Kidney (tissue), 14 donors: Measurements from ENCODE around the gene PPARG. TPM values are rescaled to one million over a fixed set of nuclear protein-coding genes. Genes with fewer than 3 reads are reported as not detected.

Experiments used
- DNase-seq, 5 donors: peaks; one replicate each; pipeline ENCODE4 v3.0.0-alpha.2; 2013 to 2020
- FAIRE-seq: peaks from 2 replicates; lab custom pipeline; 2012; peaks lifted over from hg19 to GRCh38; lab: Jason Lieb, UNC
- H3K27ac ChIP-seq, 2 donors: one replicate each; pipeline ENCODE4 v1.7.0; 2013; ENCODE audit warnings: low read depth in 2 of 2, low read length in 2 of 2, inconsistent platforms in 1 of 2
- H3K27me3 ChIP-seq: one replicate; pipeline ENCODE4 v1.7.1; 2013; ENCODE audit warnings: low read length, inconsistent platforms; ENCODE audit not compliant: control insufficient read depth, insufficient read depth
- H3K36me3 ChIP-seq, 3 donors: one replicate each; pipeline versions ENCODE4 v1.7.0 to v1.7.1; 2013; ENCODE audit warnings: low read length in 3 of 3, control low read depth in 1 of 3, inconsistent platforms in 1 of 3; ENCODE audit not compliant: insufficient read depth in 3 of 3, control insufficient read depth in 2 of 3
- H3K4me1 ChIP-seq, 3 donors: one replicate each; pipeline versions ENCODE4 v1.7.0 to v1.7.1; 2013; ENCODE audit warnings: low read length in 3 of 3, inconsistent platforms in 1 of 3, low read depth in 1 of 3; ENCODE audit not compliant: control insufficient read depth in 2 of 3, insufficient read depth in 2 of 3
- H3K4me3 ChIP-seq, 3 donors: one replicate each; pipeline versions ENCODE4 v1.7.0 to v1.8.1; 2013; ENCODE audit warnings: low read length in 3 of 3, control low read depth in 1 of 3, inconsistent platforms in 1 of 3
- H3K9ac ChIP-seq, 3 donors: one replicate each; pipeline versions ENCODE4 v1.7.0 to v1.7.1; 2013; ENCODE audit warnings: low read length in 3 of 3, control low read depth in 1 of 3, inconsistent platforms in 1 of 3
- H3K9me3 ChIP-seq, 3 donors: one replicate each; pipeline versions ENCODE4 v1.7.0 to v1.7.1; 2013; ENCODE audit warnings: low read length in 3 of 3, control low read depth in 1 of 3, inconsistent platforms in 1 of 3; ENCODE audit not compliant: control insufficient read depth in 2 of 3, insufficient read depth in 1 of 3
- intact Hi-C: fragments of 100-400 bp; cut with DNase I; formaldehyde crosslinking; loops from one replicate; pipeline ENCODE4 v1.11.1; 2022
- polyA plus RNA-seq: library from polyadenylated mRNA; stranded (reverse); fragments of 350-450 nt; fragmentation: Illumina TruSeq; extraction: RNeasy Lipid Tissue Mini Kit (QIAGEN cat#74804); gene quantifications from one replicate; pipeline ENCODE4 v1.2.3, GENCODE V29; 2014; ENCODE audit warnings: low read depth, low replicate concordance; ENCODE audit not compliant: insufficient read depth
- total RNA-seq: library from RNA; stranded (reverse); fragmentation: NEBNext Ultra II Directional; extraction: Animal tissue kit (Norgen Biotek cat#: 25700); gene quantifications from one replicate; pipeline ENCODE4 v1.2.1, GENCODE V29; 2021
- TF ChIP-seq, protein P1 (sequence below): IDR thresholded peaks from 3 replicates; pipeline ENCODE4 v1.5.1; 2012; ENCODE audit warnings: mild to moderate bottlenecking, moderate library complexity, borderline replicate concordance; ENCODE audit not compliant: insufficient read depth; ENCODE audit errors: extremely low read depth
- donor health status: control.
- donor health status: control.
- donor health status: control.
- donor health status: control.
- donor health status: control.
- donor health status: DM: yes; HTN: yes; CAD: no.
- donor health status: Normal renal cell carcinoma (clear cell type).

Gene PPARG
- total and polyA plus RNA-seq, 2 donors from 2014 or later = 19.0 to 19.2 TPM

DNA sequence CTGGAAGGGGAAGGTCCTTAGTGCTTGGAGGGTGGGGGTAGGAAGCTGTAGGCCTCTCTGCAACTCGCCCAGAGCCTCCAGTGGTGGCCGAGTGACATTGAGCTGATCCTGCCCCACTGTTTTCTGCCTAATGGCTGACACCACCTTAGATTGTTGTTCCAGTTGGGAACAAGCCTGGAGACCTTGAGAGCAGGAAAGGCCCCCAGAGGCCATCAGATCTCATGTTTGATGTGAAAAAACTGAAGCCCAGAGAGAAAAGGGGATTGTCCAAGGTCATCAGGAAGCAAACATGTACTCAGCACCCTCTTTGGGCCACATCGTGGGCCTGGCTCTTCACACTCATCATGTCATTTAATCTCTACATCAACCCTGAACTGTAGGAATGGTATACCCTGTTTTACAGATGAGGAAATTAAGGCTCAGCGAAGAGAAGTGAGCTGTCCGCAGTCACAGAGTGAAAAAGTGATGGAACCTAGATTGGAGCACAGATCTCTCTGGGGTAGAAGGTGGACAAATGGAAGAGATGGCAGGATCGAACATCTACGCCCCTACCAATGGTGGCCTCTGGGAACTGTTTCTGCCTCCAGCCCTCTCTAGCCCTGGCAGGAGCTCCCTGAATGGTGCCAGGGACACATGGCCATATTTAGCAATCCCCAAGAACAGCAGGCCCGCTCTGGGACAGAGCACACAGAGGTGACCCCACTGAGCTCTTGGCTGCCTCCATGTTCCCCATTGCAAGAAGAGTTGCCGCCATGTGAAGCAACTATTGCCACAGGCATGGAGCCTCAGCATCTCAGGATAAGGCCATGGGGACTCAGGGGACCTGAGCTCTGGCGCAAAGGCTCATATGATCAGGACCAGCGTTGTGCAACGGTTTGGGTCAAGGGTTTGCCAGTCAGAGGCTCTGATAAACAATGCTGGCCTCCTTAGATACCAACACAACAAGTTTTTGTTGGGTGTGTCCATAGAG, 163.8 kb downstream of the PPARG start:
- H3K27me3 ChIP-seq = no peaks in the 10 kb centered on the region
- H3K4me3 ChIP-seq = no peak overlapping the region
- H3K9ac ChIP-seq = no peak overlapping the region
- TF ChIP-seq, protein P1, sequence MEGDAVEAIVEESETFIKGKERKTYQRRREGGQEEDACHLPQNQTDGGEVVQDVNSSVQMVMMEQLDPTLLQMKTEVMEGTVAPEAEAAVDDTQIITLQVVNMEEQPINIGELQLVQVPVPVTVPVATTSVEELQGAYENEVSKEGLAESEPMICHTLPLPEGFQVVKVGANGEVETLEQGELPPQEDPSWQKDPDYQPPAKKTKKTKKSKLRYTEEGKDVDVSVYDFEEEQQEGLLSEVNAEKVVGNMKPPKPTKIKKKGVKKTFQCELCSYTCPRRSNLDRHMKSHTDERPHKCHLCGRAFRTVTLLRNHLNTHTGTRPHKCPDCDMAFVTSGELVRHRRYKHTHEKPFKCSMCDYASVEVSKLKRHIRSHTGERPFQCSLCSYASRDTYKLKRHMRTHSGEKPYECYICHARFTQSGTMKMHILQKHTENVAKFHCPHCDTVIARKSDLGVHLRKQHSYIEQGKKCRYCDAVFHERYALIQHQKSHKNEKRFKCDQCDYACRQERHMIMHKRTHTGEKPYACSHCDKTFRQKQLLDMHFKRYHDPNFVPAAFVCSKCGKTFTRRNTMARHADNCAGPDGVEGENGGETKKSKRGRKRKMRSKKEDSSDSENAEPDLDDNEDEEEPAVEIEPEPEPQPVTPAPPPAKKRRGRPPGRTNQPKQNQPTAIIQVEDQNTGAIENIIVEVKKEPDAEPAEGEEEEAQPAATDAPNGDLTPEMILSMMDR = no peak
- no peaks in the 10 kb centered on the region for H3K9me3 ChIP-seq
- FAIRE-seq (no peak), DNase-seq (no peak)
- H3K4me1 ChIP-seq = no peaks in the 10 kb centered on the region
- no peak overlapping the region for H3K27ac ChIP-seq
- intact Hi-C loops = no loop called here
- H3K36me3 ChIP-seq = no peaks in the 10 kb centered on the region

DNA sequence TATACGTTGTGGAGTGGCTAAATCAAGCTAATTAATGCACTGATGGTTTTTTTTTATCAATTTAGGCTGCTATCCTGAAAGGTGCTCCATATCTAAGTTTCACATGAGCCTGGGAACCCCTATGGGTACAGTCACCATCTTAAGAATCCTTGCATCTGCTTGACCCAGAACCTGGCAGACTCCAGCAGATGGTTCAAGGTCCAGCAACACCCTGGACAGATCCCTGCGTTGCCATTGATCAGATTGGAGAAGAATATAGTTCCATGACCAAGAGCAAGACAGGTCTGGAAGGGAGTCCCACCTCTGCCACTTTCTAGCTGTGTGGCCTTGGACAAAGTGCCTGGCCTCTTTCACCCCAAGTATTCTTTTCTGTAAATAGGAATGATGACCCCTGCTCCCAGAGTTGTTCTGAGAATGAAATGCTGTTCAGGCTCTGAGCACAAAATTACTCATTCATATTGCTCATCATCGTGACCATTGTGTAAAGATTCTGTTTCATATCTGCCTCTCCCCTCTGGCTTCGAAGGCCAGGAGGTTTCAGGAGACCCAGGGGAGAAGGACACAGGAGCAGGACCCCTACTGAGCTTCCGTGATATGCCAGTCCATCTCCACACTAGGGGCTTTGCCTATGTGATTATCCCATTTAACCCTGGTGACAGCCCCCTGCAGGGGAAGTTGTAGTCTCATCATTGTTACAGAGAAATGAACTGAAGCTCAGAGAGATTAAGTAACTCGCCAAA, 165.4 kb downstream of the PPARG start:
- DNase-seq = no peak
- TF ChIP-seq, protein P1 = no peak
- no peak overlapping the region for H3K9ac ChIP-seq
- no peaks in the 10 kb centered on the region for H3K9me3 ChIP-seq
- H3K27ac ChIP-seq = no peak overlapping the region
- H3K4me3 ChIP-seq = no peak overlapping the region
- no peaks in the 10 kb centered on the region for H3K27me3 ChIP-seq
- H3K36me3 ChIP-seq = no peaks in the 10 kb centered on the region
- H3K4me1 ChIP-seq = no peaks in the 10 kb centered on the region
- no peak for FAIRE-seq
- intact Hi-C loops = no loop called here

DNA sequence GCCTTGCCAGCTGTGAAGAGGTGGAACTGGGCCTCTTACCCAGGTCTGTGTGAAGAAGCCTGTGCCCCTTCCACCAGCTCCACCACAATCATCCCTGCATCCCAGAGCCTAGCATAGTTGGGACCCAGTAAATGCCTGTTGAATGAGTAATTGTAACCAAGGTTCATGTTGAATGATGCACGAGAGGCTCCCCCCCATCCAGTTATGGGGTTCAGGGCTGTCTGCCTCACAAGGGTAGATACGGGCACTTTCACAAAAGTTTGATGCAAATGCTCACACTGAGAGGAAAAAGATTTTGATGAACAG, 165.9 kb downstream of the PPARG start:
- H3K4me3 ChIP-seq = no peak overlapping the region
- no peak overlapping the region for H3K27ac ChIP-seq
- H3K36me3 ChIP-seq = no peaks in the 10 kb centered on the region
- no peaks in the 10 kb centered on the region for H3K9me3 ChIP-seq
- H3K9ac ChIP-seq = no peak overlapping the region
- FAIRE-seq (no peak), DNase-seq (no peak)
- TF ChIP-seq, protein P1 = no peak
- intact Hi-C loops = no loop called here
- no peaks in the 10 kb centered on the region for H3K4me1 ChIP-seq
- no peaks in the 10 kb centered on the region for H3K27me3 ChIP-seq
